ENCODE measurements around the gene CEBPG. TPM values are rescaled to one million over a fixed set of nuclear protein-coding genes. Genes with fewer than 3 reads are reported as not detected.

CEBPG gene
- total and polyA plus RNA-seq, 2 donors (not counting 1 experiment from before 2014, with no cell fraction given), result 12.5 to 24.2 TPM

DNA sequence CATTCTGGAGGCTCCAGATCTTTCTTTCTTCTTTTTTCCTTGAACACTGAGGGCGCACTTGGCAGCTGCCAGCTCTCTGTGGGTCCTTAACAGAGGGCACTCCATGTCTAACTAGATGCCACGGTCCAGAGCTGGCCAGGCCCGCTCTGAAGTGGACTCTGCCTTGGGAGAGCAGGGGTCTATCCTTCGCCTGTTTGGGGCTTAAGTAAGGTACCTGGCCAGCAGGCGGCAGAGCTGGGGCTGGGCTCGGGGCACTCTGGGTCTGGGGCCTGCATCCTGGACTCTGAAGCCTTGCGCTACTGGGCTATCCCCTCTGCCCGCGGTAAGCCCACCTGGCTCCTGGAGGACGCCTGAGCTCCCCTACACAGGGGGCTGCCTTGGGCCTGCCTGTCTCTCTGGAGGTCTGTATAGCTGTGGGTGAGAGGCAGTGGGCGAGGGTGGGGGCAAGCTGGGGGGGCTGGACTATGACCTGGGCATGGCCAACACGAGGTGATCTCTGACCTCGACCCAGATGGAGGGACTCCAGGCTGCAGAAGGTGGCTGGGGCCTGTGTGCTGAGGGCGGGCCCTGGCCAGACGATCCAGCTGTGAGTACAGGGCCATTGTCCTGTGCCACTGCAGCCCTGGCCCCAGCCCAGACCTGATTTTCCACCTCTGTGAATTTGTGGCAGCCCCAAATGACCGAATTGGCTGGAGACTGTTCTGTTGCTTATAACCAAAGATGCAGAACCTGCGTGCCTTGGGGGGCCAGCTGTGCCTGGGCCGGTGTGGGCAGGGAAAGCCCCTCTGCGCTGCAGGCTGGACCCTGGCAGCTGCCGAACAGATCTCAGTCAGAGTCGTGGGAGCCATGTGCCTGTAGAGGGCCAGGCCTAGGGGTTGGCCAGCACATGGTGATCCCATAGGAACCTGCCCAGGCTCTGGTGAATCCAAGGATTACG lies 26.5 kb downstream of the CEBPG start:
- Mint-ChIP-seq H3K27ac (no peak overlapping the region), H3K9me3 (ENCODE audit: insufficient read depth) (no peaks in the 10 kb centered on the region), H3K4me3 (no peak overlapping the region), H3K4me1 (no peaks in the 10 kb centered on the region), H3K27me3 (no peaks in the 10 kb centered on the region)
- no peak overlapping the region for H3K4me3 ChIP-seq (ENCODE audit: control extremely low read depth in 1 of 5, extremely low read depth in 1 of 5, insufficient read depth in 1 of 5, low read depth in 2 of 5, low read length in 4 of 5)
- TF ChIP-seq, protein P1, sequence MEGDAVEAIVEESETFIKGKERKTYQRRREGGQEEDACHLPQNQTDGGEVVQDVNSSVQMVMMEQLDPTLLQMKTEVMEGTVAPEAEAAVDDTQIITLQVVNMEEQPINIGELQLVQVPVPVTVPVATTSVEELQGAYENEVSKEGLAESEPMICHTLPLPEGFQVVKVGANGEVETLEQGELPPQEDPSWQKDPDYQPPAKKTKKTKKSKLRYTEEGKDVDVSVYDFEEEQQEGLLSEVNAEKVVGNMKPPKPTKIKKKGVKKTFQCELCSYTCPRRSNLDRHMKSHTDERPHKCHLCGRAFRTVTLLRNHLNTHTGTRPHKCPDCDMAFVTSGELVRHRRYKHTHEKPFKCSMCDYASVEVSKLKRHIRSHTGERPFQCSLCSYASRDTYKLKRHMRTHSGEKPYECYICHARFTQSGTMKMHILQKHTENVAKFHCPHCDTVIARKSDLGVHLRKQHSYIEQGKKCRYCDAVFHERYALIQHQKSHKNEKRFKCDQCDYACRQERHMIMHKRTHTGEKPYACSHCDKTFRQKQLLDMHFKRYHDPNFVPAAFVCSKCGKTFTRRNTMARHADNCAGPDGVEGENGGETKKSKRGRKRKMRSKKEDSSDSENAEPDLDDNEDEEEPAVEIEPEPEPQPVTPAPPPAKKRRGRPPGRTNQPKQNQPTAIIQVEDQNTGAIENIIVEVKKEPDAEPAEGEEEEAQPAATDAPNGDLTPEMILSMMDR (IDR thresholded peaks at IDR 0.05), result no peak
- TF ChIP-seq EZH2 (IDR thresholded peaks at IDR 0.05; ENCODE audit: borderline replicate concordance, insufficient read depth, low read depth, low read length, poor library complexity, severe bottlenecking), result no peak
- ChIA-PET POLR2A (interaction anchor here (0.7 kb wide), 1 partner anchor 266 kb away, joined by 6 read pairs; no protein-coding TSS in a partner anchor), CTCF (interaction anchor here (3.5 kb wide), 1 partner anchor 164 kb away, joined by 16 read pairs; no protein-coding TSS in a partner anchor)
- H2AFZ ChIP-seq (ENCODE audit: insufficient read depth, low read depth, low read length, poor library complexity, severe bottlenecking), result no peak overlapping the region
- no peaks in the 10 kb centered on the region for H4K20me1 ChIP-seq (ENCODE audit: control insufficient read depth, insufficient read depth, low read length, poor library complexity, severe bottlenecking)
- H3K36me3 ChIP-seq (replicated peaks in 1 of 2; ENCODE audit: control extremely low read depth in 1 of 2, control insufficient read depth in 1 of 2, extremely low read depth in 1 of 2, insufficient read depth in 2 of 2, low read length in 1 of 2), result no peaks in the 10 kb centered on the region
- WGBS (ENCODE audit: insufficient coverage), result 90% methylated on average over 22 of the region's 22 CpGs
- no peaks in the 10 kb centered on the region for H3K79me2 ChIP-seq (ENCODE audit: control insufficient read depth, insufficient read depth, low read length)
- no peak for ATAC-seq (ENCODE audit: low read depth)
- DNase-seq, result no peak
- intact Hi-C loops (cut with micrococcal nuclease), result no loop called here
- no peak overlapping the region for H3K27ac ChIP-seq (ENCODE audit: low read length in 2 of 2)
- no peak overlapping the region for H3K9ac ChIP-seq (ENCODE audit: low read length)
- H3K9me3 ChIP-seq (ENCODE audit: control extremely low read depth in 1 of 3, control insufficient read depth in 2 of 3, insufficient read depth in 1 of 3, low read length in 2 of 3), result no peaks in the 10 kb centered on the region
- no peaks in the 10 kb centered on the region for H3K27me3 ChIP-seq (replicated peaks in 1 of 4; ENCODE audit: control extremely low read depth in 1 of 4, control insufficient read depth in 3 of 4, insufficient read depth in 4 of 4, low read length in 3 of 4)
- H3K4me2 ChIP-seq (replicated peaks; ENCODE audit: low read depth, low read length, poor library complexity, severe bottlenecking), result no peak overlapping the region
- H3K4me1 ChIP-seq (ENCODE audit: control insufficient read depth in 2 of 2, insufficient read depth in 2 of 2, low read length in 2 of 2), result no peaks in the 10 kb centered on the region

Measured in B cell (primary cell).